GM18868 (cell line): Measurements from ENCODE around the gene ALPK1.
"Not testable (repeated sequence)": the region's sequence is repeated elsewhere in the genome, so short reads cannot be mapped to it uniquely, and the experiment has no call there.

Source experiments
- ATAC-seq: cut with Tn5 transposase; IDR thresholded peaks from one replicate; pipeline ENCODE4 v1.9.1; 2021; ENCODE audit warnings: mild to moderate bottlenecking, moderate library complexity; ENCODE audit not compliant: unreplicated experiment

ALPK1 gene

GRCh38 chr4:112448306-112449132 is 151.3 kb downstream of the ALPK1 start:
- no peak for ATAC-seq

- ATAC-seq: no peak
Observed at GRCh38 chr4:112449708-112450107, 152.5 kb downstream of the ALPK1 start.

GRCh38 chr4:112451104-112451503 is 153.9 kb downstream of the ALPK1 start:
- ATAC-seq: no peak

- no peak for ATAC-seq
Observed at GRCh38 chr4:112451831-112452230, 154.7 kb downstream of the ALPK1 start.

GRCh38 chr4:112453321-112453720 is 156.2 kb downstream of the ALPK1 start:
- ATAC-seq: no peak

- no peak for ATAC-seq
Observed at GRCh38 chr4:112472318-112472717, 175.1 kb downstream of the ALPK1 start.

- ATAC-seq: no peak
Observed at GRCh38 chr4:112473985-112474384, 176.8 kb downstream of the ALPK1 start.

GRCh38 chr4:112485930-112486329 is 188.8 kb downstream of the ALPK1 start:
- no peak for ATAC-seq

- ATAC-seq: not testable (repeated sequence)
Observed at GRCh38 chr4:112490808-112491207, 193.6 kb downstream of the ALPK1 start.
